HG03108 (cell line): ENCODE measurements around the gene RPAIN.

Experiments used
- ATAC-seq: cut with Tn5 transposase; IDR thresholded peaks from one replicate; pipeline ENCODE4 v1.9.1; 2021; ENCODE audit warnings: moderate library complexity; ENCODE audit not compliant: unreplicated experiment

The RPAIN gene

DNA sequence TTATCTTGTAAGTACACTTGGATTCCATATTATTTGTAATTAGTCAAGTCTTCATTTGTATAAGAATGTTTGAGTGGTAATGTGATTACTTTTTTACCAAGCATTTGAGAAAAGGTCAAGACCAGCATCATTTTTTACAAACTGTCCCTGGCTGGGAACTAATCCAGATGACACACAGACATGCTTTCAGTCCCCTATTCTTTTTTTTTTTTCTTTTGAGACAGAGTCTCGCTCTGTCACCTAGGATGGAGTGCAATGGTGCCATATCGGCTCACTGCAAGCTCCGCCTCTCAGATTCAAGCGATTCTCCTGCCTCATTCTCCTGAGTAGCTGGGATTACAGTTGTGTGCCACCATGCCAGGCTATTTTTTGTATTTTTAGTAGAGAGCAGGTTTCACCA lies 61.5 kb downstream of the RPAIN start:
- ATAC-seq: no peak
